ENCODE measurements around the gene UBE2O. TPM values are rescaled to one million over a fixed set of nuclear protein-coding genes. Genes with fewer than 3 reads are reported as not detected.

Gene UBE2O
- total and polyA plus RNA-seq, 2 donors from 2014 or later: 5.5 to 21.3 TPM

- intact Hi-C loops (cut with DNase I): no loop called here
- Histone ChIP-seq H3K27ac (ENCODE audit: low read depth in 2 of 2, low read length in 2 of 2) (no peak overlapping the region), H3K4me1 (ENCODE audit: control insufficient read depth in 2 of 3, insufficient read depth in 2 of 3, low read depth in 1 of 3, low read length in 3 of 3) (peaks cover 0 to 3% (median 0%) of the 10 kb centered on the region in 3 donors), H3K27me3 (ENCODE audit: control insufficient read depth, insufficient read depth, low read length) (no peaks in the 10 kb centered on the region), H3K9me3 (ENCODE audit: control insufficient read depth in 2 of 3, insufficient read depth in 1 of 3, low read length in 3 of 3) (no peaks in the 10 kb centered on the region), H3K36me3 (ENCODE audit: control insufficient read depth in 2 of 3, insufficient read depth in 3 of 3, low read length in 3 of 3) (no peaks in the 10 kb centered on the region), H3K9ac (ENCODE audit: low read length in 3 of 3) (no peak overlapping the region), H3K4me3 (ENCODE audit: low read length in 3 of 3) (no peak overlapping the region)
- DNase-seq (peak in 4 of 5 donors; percentile 79 to 88 (median 85)), FAIRE-seq (no peak)
- no peak for TF ChIP-seq CTCF (IDR thresholded peaks at IDR 0.05; ENCODE audit: borderline replicate concordance, extremely low read depth, insufficient read depth)
These were observed 83.1 kb downstream of the UBE2O start for GRCh38 chr17:76369804-76370203.

- no peak for DNase-seq
- no peak for FAIRE-seq
- no peak overlapping the region for H3K4me3 ChIP-seq (ENCODE audit: low read length in 3 of 3)
- no peak for TF ChIP-seq CTCF (IDR thresholded peaks at IDR 0.05; ENCODE audit: borderline replicate concordance, extremely low read depth, insufficient read depth)
- no peak overlapping the region for H3K27ac ChIP-seq (ENCODE audit: low read depth in 2 of 2, low read length in 2 of 2)
- intact Hi-C loops (cut with DNase I): no loop called here
- peaks cover 0 to 3% (median 0%) of the 10 kb centered on the region in 3 donors for H3K4me1 ChIP-seq (ENCODE audit: control insufficient read depth in 2 of 3, insufficient read depth in 2 of 3, low read depth in 1 of 3, low read length in 3 of 3)
- H3K9ac ChIP-seq (ENCODE audit: low read length in 3 of 3): no peak overlapping the region
- no peaks in the 10 kb centered on the region for H3K36me3 ChIP-seq (ENCODE audit: control insufficient read depth in 2 of 3, insufficient read depth in 3 of 3, low read length in 3 of 3)
- no peaks in the 10 kb centered on the region for H3K27me3 ChIP-seq (ENCODE audit: control insufficient read depth, insufficient read depth, low read length)
- H3K9me3 ChIP-seq (ENCODE audit: control insufficient read depth in 2 of 3, insufficient read depth in 1 of 3, low read length in 3 of 3): no peaks in the 10 kb centered on the region
These were observed 83.6 kb downstream of the UBE2O start for GRCh38 chr17:76369379-76369778.

- H3K9ac ChIP-seq (ENCODE audit: low read length in 3 of 3): no peak overlapping the region
- intact Hi-C loops (cut with DNase I): no loop called here
- H3K27me3 ChIP-seq (ENCODE audit: control insufficient read depth, insufficient read depth, low read length): no peaks in the 10 kb centered on the region
- FAIRE-seq (no peak), DNase-seq (no peak)
- no peak overlapping the region for H3K27ac ChIP-seq (ENCODE audit: low read depth in 2 of 2, low read length in 2 of 2)
- no peak overlapping the region for H3K4me3 ChIP-seq (ENCODE audit: low read length in 3 of 3)
- no peaks in the 10 kb centered on the region for H3K36me3 ChIP-seq (ENCODE audit: control insufficient read depth in 2 of 3, insufficient read depth in 3 of 3, low read length in 3 of 3)
- no peak for TF ChIP-seq CTCF (IDR thresholded peaks at IDR 0.05; ENCODE audit: borderline replicate concordance, extremely low read depth, insufficient read depth)
- no peaks in the 10 kb centered on the region for H3K9me3 ChIP-seq (ENCODE audit: control insufficient read depth in 2 of 3, insufficient read depth in 1 of 3, low read length in 3 of 3)
- peaks cover 0 to 3% (median 0%) of the 10 kb centered on the region in 3 donors for H3K4me1 ChIP-seq (ENCODE audit: control insufficient read depth in 2 of 3, insufficient read depth in 2 of 3, low read depth in 1 of 3, low read length in 3 of 3)
These were observed 84.4 kb downstream of the UBE2O start for GRCh38 chr17:76368545-76368944.

GRCh38 chr17:76367642-76368041 lies 85.3 kb downstream of the UBE2O start:
- intact Hi-C loops (cut with DNase I): no loop called here
- TF ChIP-seq CTCF (IDR thresholded peaks at IDR 0.05; ENCODE audit: borderline replicate concordance, extremely low read depth, insufficient read depth): no peak
- H3K36me3 ChIP-seq (ENCODE audit: control insufficient read depth in 2 of 3, insufficient read depth in 3 of 3, low read length in 3 of 3): no peaks in the 10 kb centered on the region
- H3K4me3 ChIP-seq (ENCODE audit: low read length in 3 of 3): no peak overlapping the region
- H3K4me1 ChIP-seq (ENCODE audit: control insufficient read depth in 2 of 3, insufficient read depth in 2 of 3, low read depth in 1 of 3, low read length in 3 of 3): peaks cover 0 to 3% (median 0%) of the 10 kb centered on the region in 3 donors
- no peaks in the 10 kb centered on the region for H3K27me3 ChIP-seq (ENCODE audit: control insufficient read depth, insufficient read depth, low read length)
- no peaks in the 10 kb centered on the region for H3K9me3 ChIP-seq (ENCODE audit: control insufficient read depth in 2 of 3, insufficient read depth in 1 of 3, low read length in 3 of 3)
- DNase-seq (peak in 2 of 5 donors; percentile 56 to 73), FAIRE-seq (no peak)
- H3K27ac ChIP-seq (ENCODE audit: low read depth in 2 of 2, low read length in 2 of 2): no peak overlapping the region
- H3K9ac ChIP-seq (ENCODE audit: low read length in 3 of 3): no peak overlapping the region

All from kidney (tissue), 14 donors.